HCT116 (cell line): ENCODE results near the gene INPP5J. TPM values are rescaled to one million over a fixed set of nuclear protein-coding genes. Genes with fewer than 3 reads are reported as not detected.

Experiments
- ATAC-seq: fragments of 200-7000 bp; cut with Tn5 transposase; 2 replicates; pipeline ENCODE4 v1.9.1; 2020; ENCODE audit warnings: mild to moderate bottlenecking, moderate library complexity
- BruUV-seq: library from RNA; stranded (reverse); fragments of 400-500 nt; replicated peaks from 2 replicates; lab custom pipeline; 2021; lab: Mats Ljungman, UMichigan
- CTCF ChIA-PET: fragments of 300-600 bp; sonication (Branson Sonifier 250); formaldehyde crosslinking; loops from one replicate; lab custom pipeline; 2021; ENCODE audit warnings: antibody characterized with exemption; lab: Charles Lee
- POLR2A ChIA-PET: fragments of 300-600, 350-600 bp; sonication (Branson Sonifier 250); formaldehyde crosslinking; loops from one replicate; lab custom pipeline; 2021; ENCODE audit warnings: antibody characterized with exemption; lab: Charles Lee
- RAD21 ChIA-PET, 2 experiments: fragments of 300-600 bp; sonication (Branson Sonifier 250); formaldehyde crosslinking; loops; one replicate each; lab custom pipeline; 2023; ENCODE audit warnings: low total read pairs in 2 of 2; ENCODE audit not compliant: uncharacterized antibody in 2 of 2, unreplicated experiment in 2 of 2, low non-redundant PET in 1 of 2; lab: Charles Lee
- DNase-seq: peaks from one replicate; pipeline ENCODE4 v3.0.0-alpha.2; 2010; ENCODE audit warnings: low read depth, low spot score
- H2AFZ ChIP-seq: fragments of 200-600 bp; shearing (Covaris generic), sonication (generic); 2 replicates; pipeline ENCODE4 v1.6.1; 2017; ENCODE audit warnings: low read depth, mixed run types, mixed read lengths, antibody characterized with exemption, low read length; ENCODE audit not compliant: poor library complexity, severe bottlenecking
- H3K27ac ChIP-seq: 2 replicates; pipeline ENCODE4 v1.5.1; 2012; ENCODE audit warnings: low read depth, low read length
- H3K27me3 ChIP-seq: fragments of 200-600 bp; sonication (generic); 2 replicates; pipeline ENCODE4 v1.6.1; 2016; ENCODE audit warnings: mixed run types, low read length, mixed read lengths; ENCODE audit not compliant: insufficient read depth
- H3K36me3 ChIP-seq, 2 experiments: fragments of 200-500 bp in 1 of 2; fragments of 200-600 bp in 1 of 2; sonication (Bioruptor generic) in 1 of 2; sonication (generic) in 1 of 2; 2 replicates each; pipeline versions ENCODE4 v1.5.1 to v1.6.1; 2014 to 2016; ENCODE audit warnings: low read length in 2 of 2, inconsistent platforms in 1 of 2, mixed read lengths in 1 of 2, mixed run types in 1 of 2; ENCODE audit not compliant: insufficient read depth in 2 of 2, control insufficient read depth in 1 of 2
- H3K4me1 ChIP-seq, 2 experiments: fragments of 200-600 bp in 1 of 2; sonication (generic) in 1 of 2; 2 replicates each; pipeline versions ENCODE4 v1.5.1 to v1.6.1; 2012 to 2017; ENCODE audit warnings: low read length in 2 of 2, inconsistent platforms in 1 of 2, mild to moderate bottlenecking in 1 of 2, mixed read lengths in 1 of 2, mixed run types in 1 of 2, moderate library complexity in 1 of 2; ENCODE audit not compliant: insufficient read depth in 2 of 2, control insufficient read depth in 1 of 2
- H3K4me2 ChIP-seq: fragments of 200-600 bp; sonication (generic); 2 replicates; pipeline ENCODE4 v1.6.1; 2017; ENCODE audit warnings: mixed run types, low read length, mixed read lengths
- H3K4me3 ChIP-seq, 2 experiments: fragments of 200-600 bp in 1 of 2; sonication (generic) in 1 of 2; replicated peaks in 1 of 2; 2 replicates each; pipeline ENCODE4 v1.5.1; 2011 to 2016; ENCODE audit warnings: low read length in 2 of 2, control low read depth in 1 of 2, low read depth in 1 of 2, mild to moderate bottlenecking in 1 of 2, mixed read lengths in 1 of 2, mixed run types in 1 of 2
- H3K79me2 ChIP-seq: fragments of 200-600 bp; sonication (generic); 2 replicates; pipeline ENCODE4 v1.6.1; 2017; ENCODE audit warnings: mild to moderate bottlenecking, mixed run types, low read length, moderate library complexity, mixed read lengths; ENCODE audit not compliant: insufficient read depth
- H3K9ac ChIP-seq: fragments of 200-600 bp; sonication (generic); 2 replicates; pipeline ENCODE4 v1.6.1; 2016; ENCODE audit warnings: low read length, mixed read lengths
- H3K9me2 ChIP-seq: fragments of 200-600 bp; sonication (generic), shearing (Covaris generic); 2 replicates; pipeline ENCODE4 v1.6.1; 2017; ENCODE audit warnings: mixed run types, mild to moderate bottlenecking, moderate library complexity; ENCODE audit not compliant: insufficient read depth
- H3K9me3 ChIP-seq, 2 experiments: fragments of 200-500 bp in 1 of 2; fragments of 200-600 bp in 1 of 2; sonication (Bioruptor generic) in 1 of 2; sonication (generic) in 1 of 2; 2 replicates each; pipeline ENCODE4 v1.6.1; 2014 to 2017; ENCODE audit warnings: low read length in 2 of 2, mixed read lengths in 2 of 2, inconsistent platforms in 1 of 2, low read depth in 1 of 2, mild to moderate bottlenecking in 1 of 2, mixed run types in 1 of 2, moderate library complexity in 1 of 2; ENCODE audit not compliant: control insufficient read depth in 1 of 2, insufficient read depth in 1 of 2
- H4K20me1 ChIP-seq: fragments of 200-600 bp; sonication (generic), shearing (Covaris generic); 2 replicates; pipeline ENCODE4 v1.6.1; 2017; ENCODE audit warnings: mixed run types, mild to moderate bottlenecking, moderate library complexity; ENCODE audit not compliant: insufficient read depth
- ATF3 ChIP-seq: IDR thresholded peaks from 2 replicates; pipeline ENCODE4 v1.6.1; 2012
- CBX3 ChIP-seq: IDR thresholded peaks from 2 replicates; pipeline ENCODE4 v1.6.1; 2012; ENCODE audit warnings: low read depth
- CEBPB ChIP-seq: IDR thresholded peaks from 2 replicates; pipeline ENCODE4 v1.6.1; 2012; ENCODE audit warnings: low read depth
- EGR1 ChIP-seq: IDR thresholded peaks from 2 replicates; pipeline ENCODE4 v1.6.1; 2012; ENCODE audit warnings: low read depth
- EZH2phosphoT487 ChIP-seq: fragments of 200-600 bp; IDR thresholded peaks from 2 replicates; pipeline ENCODE4 v1.6.1; 2018; ENCODE audit warnings: antibody characterized with exemption, borderline replicate concordance
- JUND ChIP-seq: IDR thresholded peaks from 2 replicates; pipeline ENCODE4 v1.6.1; 2012
- MAX ChIP-seq: IDR thresholded peaks from 2 replicates; pipeline ENCODE4 v1.6.1; 2012
- POLR2AphosphoS5 ChIP-seq: IDR thresholded peaks from 2 replicates; pipeline ENCODE4 v1.6.1; 2011; ENCODE audit warnings: mild to moderate bottlenecking, low read depth, low read length, moderate library complexity
- RAD21 ChIP-seq: IDR thresholded peaks from 2 replicates; pipeline ENCODE4 v1.6.1; 2012; ENCODE audit warnings: low read depth, mild to moderate bottlenecking
- REST ChIP-seq: IDR thresholded peaks from 2 replicates; pipeline ENCODE4 v1.6.1; 2012; ENCODE audit warnings: low read depth
- SIN3A ChIP-seq: IDR thresholded peaks from 2 replicates; pipeline ENCODE4 v1.6.1; 2012; ENCODE audit warnings: low read depth
- SRF ChIP-seq: IDR thresholded peaks from 2 replicates; pipeline ENCODE4 v1.6.1; 2012; ENCODE audit warnings: low read depth
- YY1 ChIP-seq: IDR thresholded peaks from 2 replicates; pipeline ENCODE4 v1.6.1; 2011; ENCODE audit warnings: low read length, low read depth, moderate library complexity, mild to moderate bottlenecking; ENCODE audit not compliant: insufficient replicate concordance; ENCODE audit errors: extremely low read depth
- ZBTB33 ChIP-seq: IDR thresholded peaks from 2 replicates; pipeline ENCODE4 v1.6.1; 2011; ENCODE audit warnings: mild to moderate bottlenecking, low read length, moderate library complexity; ENCODE audit not compliant: insufficient replicate concordance; ENCODE audit errors: extremely low read depth
- ZNF274 ChIP-seq: fragments of 200-500 bp; sonication (Bioruptor generic); IDR thresholded peaks from 2 replicates; pipeline ENCODE4 v1.6.1; 2014; ENCODE audit warnings: mild to moderate bottlenecking, low read depth, low read length, inconsistent platforms
- intact Hi-C: fragments of 100-400 bp; cut with micrococcal nuclease; formaldehyde crosslinking; loops from 2 replicates; pipeline ENCODE4 v1.10.0; 2022
- total RNA-seq: library from RNA; stranded (reverse); gene quantifications from one replicate; pipeline ENCODE4 v1.2.1, GENCODE V29; 2021; ENCODE audit not compliant: unreplicated experiment

Gene INPP5J
- total RNA-seq, 1 experiment from 2014 or later = 8.9 TPM

GRCh38 chr22:31140746-31141145 is 18.0 kb downstream of the INPP5J start:
- CTCF ChIA-PET = no interaction called here
- intact Hi-C loops = no loop called here

GRCh38 chr22:31141551-31141950 is 18.8 kb downstream of the INPP5J start:
- ChIA-PET RAD21 (no interaction called here), POLR2A (no interaction called here), CTCF (no interaction called here)
- Histone ChIP-seq H3K36me3 (no peaks in the 10 kb centered on the region), H3K27me3 (no peaks in the 10 kb centered on the region), H3K4me3 (no peak overlapping the region), H3K79me2 (no peaks in the 10 kb centered on the region), H3K9ac (no peak overlapping the region), H3K9me2 (no peaks in the 10 kb centered on the region), H3K4me1 (peaks cover 0 to 10% of the 10 kb centered on the region in 2 experiments; a peak in 2 of 4 replicates), H3K27ac (no peak overlapping the region), H4K20me1 (no peaks in the 10 kb centered on the region), H3K4me2 (no peak overlapping the region), H2AFZ (no peak overlapping the region), H3K9me3 (no peaks in the 10 kb centered on the region)
- intact Hi-C loops = no loop called here
- DNase-seq (no peak), ATAC-seq (no peak)
- BruUV-seq = no TSS peak
- TF ChIP-seq YY1 = no peak
- no peak for TF ChIP-seq EGR1
- TF ChIP-seq POLR2AphosphoS5 = no peak
- TF ChIP-seq MAX = no peak
- TF ChIP-seq JUND = no peak
- TF ChIP-seq REST = no peak
- TF ChIP-seq RAD21 = no peak
- TF ChIP-seq ZBTB33 = no peak

More at GRCh38 chr22:31140746-31141145, 18.0 kb downstream of the INPP5J start:
- Histone ChIP-seq H3K79me2 (no peaks in the 10 kb centered on the region), H3K4me2 (no peak overlapping the region), H3K27ac (no peak overlapping the region), H3K9me2 (no peaks in the 10 kb centered on the region), H3K9me3 (no peaks in the 10 kb centered on the region), H3K4me1 (peaks cover 0 to 10% of the 10 kb centered on the region in 2 experiments; a peak in 2 of 4 replicates), H3K9ac (no peak overlapping the region), H3K27me3 (no peaks in the 10 kb centered on the region)
- no TSS peak for BruUV-seq
- ChIA-PET POLR2A (no interaction called here), RAD21 (no interaction called here)
- TF ChIP-seq SIN3A = no peak
- no peak for TF ChIP-seq CEBPB
- TF ChIP-seq EZH2phosphoT487 = no peak
- no peak for TF ChIP-seq ATF3
- TF ChIP-seq MAX = no peak
- no peak for TF ChIP-seq JUND
- TF ChIP-seq SRF = no peak
- TF ChIP-seq CBX3 = no peak
- no peak for TF ChIP-seq ZNF274
- TF ChIP-seq, all 23 proteins: peak for 0
- DNase-seq = no peak
- Histone ChIP-seq H4K20me1 (no peaks in the 10 kb centered on the region), H2AFZ (no peak overlapping the region), H3K36me3 (no peaks in the 10 kb centered on the region), H3K4me3 (no peak overlapping the region)
- no peak; the same call in 1 of the 2 replicates for ATAC-seq
